ENCODE measurements around the gene LIMS1.
"Not testable (repeated sequence)": the region's sequence is repeated elsewhere in the genome, so short reads cannot be mapped to it uniquely, and the experiment has no call there.

The LIMS1 gene

DNA sequence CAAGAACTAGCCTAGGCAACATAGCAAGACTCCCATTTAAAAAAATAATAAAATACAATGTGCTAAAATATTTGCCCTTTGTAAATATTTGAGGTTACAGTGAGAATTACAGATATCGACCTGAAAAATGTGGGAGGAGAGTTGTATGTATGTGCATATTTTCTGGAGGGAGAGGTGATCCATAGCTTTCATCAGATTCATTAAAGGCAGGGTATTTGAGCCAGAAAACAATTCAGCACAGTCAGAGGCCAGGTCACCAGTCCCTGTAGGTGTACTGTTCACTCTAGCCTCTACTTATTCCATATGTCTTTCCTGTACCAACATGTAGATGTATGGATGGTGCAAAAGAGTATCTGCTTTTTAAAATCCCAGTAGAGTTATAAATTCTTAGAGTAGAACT, 136.0 kb downstream of the LIMS1 start:
- not testable (repeated sequence) for DNase-seq

DNA sequence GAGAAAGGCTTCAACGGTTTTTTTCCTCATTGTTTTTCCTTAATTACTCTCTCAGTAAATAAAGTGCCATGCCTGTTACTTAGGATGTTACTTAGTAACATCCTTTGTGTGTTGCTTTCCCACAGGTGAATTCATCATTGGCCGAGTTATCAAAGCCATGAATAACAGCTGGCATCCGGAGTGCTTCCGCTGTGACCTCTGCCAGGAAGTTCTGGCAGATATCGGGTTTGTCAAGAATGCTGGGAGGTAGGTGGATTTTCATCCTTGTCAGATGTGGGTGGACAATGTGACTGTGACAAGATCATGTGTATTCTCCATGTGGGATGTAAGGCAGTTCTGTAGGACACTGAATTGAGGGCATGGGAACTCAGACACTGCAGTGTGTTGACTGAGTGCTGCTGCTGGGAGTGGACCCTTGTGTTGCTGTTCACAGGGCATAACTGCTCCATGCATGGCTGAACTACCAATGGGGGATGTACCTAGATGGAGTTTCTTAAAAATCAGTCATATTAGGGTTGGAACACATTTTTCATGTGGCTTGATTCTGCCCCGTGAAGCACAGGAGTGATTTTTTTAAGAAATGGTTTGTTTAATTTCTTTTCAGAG, 138.0 kb downstream of the LIMS1 start:
- not testable (repeated sequence) for DNase-seq

- not testable (repeated sequence) for DNase-seq
These were observed 142.3 kb downstream of the LIMS1 start for GRCh38 chr2:108676522-108676921.

DNA sequence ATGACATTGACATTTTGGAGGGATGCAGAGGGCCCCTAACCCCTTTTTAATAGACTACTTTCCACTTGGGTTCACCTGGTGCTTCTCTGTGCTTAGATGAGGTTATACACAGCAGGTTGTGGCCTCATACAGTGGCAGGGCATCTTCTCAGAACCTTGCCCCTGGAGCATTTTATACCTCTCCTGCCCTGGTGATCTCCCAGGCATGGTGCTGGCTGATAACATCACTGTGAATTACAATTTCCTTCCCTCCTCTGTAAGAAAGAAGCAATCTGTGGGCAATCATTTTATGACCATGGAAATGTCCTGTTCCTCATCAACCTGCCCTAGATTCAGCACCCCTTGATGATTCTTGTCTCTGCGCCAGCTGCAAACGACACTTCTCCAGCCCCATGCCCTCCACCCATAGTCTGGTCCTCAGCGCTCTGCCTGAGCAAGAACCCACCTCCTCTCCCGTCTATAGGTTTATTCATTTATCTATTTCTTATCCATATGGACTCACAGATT, 143.0 kb downstream of the LIMS1 start:
- DNase-seq, result not testable (repeated sequence)

DNA sequence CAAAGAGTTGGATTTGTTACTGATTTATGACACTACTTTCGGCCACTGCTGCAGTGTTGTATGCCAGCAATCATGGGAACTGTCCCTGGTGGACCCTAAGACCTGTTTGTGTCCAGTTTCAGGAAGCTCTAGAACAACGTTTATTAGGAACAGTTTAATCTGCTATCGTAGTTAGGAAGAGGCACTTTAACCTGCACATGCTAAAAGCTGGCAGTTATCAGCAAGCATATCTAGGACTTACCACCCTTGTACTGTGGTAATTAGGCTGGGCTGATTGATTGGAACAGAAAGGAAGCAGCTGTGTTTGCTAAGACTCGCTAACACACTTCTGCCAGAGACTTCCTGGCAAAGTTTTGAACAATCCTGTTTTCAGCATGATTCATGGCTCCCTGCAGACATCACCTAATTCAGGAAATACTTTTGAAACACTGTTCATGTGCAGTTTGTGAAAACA, 144.0 kb downstream of the LIMS1 start:
- not testable (repeated sequence) for DNase-seq

DNA sequence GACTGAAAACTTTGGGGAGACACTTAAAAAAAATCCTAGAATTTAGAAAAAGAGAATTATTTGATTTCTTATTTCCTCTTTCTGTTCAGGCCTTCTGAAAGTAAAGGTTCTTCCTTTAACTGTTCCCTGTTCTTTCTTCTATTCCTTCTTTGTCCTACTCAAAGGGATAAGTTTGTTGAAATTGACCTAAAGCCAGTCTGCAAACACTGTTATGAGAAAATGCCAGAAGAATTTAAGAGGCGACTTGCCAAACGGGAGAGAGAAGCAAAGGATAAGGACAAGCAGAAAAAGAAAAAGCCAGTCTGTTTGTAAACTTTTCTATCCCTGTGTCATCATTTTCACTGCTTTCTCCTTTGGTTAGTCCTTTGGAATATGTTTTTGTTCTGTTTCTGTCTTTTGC, 146.5 kb downstream of the LIMS1 start:
- not testable (repeated sequence) for DNase-seq

DNA sequence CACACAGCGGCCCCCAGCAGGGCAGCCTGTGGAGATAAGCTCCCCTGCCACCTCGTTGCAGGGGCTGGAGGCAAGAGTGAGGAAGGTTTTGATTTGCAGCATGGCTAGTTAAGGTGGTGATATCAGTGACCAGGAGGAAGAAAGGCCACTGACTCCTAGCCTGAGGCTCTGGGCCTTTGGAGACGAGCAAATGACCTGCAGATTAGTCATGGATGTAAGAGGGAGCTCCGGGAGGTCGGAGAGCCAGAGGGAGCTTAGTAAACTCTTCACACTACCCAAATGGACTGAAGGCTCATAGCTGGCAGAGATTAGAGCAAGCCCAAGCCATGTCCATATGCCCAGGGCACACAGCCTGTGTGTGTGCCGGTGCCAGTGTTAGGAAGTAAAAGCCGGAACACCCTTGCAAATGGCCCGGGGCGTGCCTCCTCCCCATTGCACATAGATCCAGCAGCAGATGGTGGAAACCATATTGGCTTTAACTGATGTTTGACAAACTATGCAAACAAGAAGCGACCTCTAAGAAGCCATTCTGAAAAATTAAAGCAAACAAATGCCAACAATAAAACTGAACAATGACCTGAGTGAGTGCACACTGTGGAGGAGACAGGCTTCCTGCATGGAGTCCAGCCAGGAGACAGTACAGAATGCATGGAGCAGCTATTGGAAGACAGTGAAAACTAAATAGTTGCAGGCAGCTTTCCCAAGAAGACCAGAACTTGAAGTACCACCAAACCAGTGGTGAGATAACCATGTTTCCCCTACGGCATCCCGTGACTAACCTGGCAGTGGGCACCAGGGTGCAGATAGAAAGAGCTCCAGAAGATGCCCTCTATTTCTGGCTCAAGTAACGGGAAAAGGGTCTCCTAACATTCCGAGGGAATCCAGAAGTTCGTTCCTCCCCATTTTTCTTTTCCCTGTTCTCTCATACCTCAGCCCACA, 154.8 kb downstream of the LIMS1 start:
- peak; percentile 10 for DNase-seq

DNA sequence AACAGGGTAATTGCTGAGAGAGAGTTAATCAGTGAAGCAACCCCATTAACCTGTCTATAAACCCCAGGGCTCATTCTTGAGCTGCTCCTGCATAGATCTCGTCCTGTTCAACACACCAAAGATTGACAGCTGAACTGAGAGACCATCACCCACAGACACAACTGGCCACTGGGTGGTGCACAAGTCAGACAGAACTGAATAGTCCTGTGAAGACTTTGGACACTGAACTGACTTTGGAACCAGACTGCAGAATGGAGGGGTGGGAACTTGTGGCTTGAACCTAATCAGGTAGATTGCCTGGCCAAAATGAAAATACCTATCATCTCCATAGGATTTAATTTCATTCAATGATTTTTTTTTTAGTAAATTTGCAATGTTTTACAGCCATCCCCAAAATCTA, 155.7 kb downstream of the LIMS1 start:
- DNase-seq, result not testable (repeated sequence)

DNA sequence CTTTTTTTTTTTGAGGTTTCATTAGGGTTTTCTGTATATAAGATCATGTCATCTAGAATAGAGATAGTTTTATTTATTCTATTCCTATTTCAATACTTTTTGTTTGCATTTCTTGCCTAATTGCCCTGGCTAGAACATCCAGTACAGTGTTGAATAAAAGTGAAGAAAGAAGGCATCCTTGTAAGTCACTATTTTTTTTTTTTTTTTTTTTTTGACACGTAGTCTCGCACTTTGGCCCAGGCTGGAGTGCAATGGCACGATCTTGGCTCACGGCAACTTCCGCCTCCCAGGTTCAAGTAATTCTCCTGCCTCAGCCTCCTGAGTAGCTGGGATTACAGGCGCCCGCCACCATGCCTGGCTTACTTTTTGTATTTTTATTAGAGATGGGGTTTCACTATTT, 157.2 kb downstream of the LIMS1 start:
- no peak for DNase-seq

DNA sequence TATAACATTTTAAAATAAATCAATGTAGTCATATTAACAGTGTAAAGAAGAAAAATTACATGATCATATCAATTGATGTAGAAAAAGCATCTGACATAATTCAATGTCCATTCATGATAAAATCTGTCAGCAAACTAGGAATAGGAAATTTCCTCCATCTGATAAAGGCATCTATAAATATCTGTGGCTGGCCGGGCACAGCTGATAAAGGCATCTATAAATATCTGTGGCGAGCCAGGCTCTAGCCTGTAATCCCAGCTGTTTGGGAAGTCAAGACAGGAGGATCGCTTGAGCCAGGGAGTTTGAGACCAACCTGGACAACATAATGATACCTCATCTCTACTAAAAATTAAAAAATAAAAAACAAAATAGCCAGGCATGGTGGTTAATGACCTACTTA, 166.9 kb downstream of the LIMS1 start:
- DNase-seq, result no peak

DNA sequence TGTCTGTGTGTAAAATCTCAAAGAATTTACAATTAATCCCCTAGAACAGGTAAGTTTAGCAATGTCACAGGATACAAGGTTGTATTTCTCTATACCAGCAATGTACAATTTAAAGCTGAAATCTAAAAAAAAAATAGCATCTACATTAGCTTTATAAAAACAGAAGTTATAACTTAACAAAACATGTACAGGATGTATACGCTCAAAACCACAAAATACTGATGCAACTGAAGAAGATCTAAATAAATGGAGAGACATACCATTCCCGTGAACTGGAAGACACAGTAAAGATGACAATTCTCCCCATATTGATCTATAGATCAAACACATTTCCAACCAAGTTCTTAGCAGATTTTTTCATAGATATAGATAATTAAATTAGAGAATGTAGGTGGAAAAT, 167.5 kb downstream of the LIMS1 start:
- DNase-seq, result no peak

DNA sequence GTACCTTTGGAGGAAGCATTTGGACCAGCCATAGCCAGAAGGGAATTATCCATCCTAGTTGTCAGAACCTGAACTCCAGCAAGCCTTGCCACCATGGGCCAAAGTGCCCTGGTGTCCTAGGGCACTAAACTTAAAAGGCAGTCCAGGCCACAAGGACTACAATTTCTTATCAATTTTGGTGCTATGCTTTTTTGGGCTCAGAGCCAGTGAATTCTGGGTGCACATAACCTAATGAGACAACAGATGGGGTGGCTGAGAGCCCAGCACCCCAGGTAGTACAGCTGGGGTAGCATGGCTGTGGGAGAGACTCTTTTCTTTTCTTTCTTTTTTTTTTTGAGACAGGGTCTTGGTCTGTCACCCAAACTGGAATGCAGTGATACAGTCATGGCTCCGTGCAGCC, 170.6 kb downstream of the LIMS1 start:
- no peak for DNase-seq

GRCh38 chr2:108707300-108707699, 173.0 kb downstream of the LIMS1 start:
- no peak for DNase-seq

GRCh38 chr2:108716971-108717370, 182.7 kb downstream of the LIMS1 start:
- not testable (repeated sequence) for DNase-seq

GRCh38 chr2:108719149-108720044, 185.1 kb downstream of the LIMS1 start, which contains the start of gene RANBP2:
TSS of gene RANBP2 (plus strand) at chr2:108719482. CDS start at chr2:108719607, 125 bp downstream.
- DNase-seq, result peak; percentile 93

GRCh38 chr2:108726048-108726447, 191.8 kb downstream of the LIMS1 start:
- not testable (repeated sequence) for DNase-seq

- not testable (repeated sequence) for DNase-seq
These were observed 200.4 kb downstream of the LIMS1 start for GRCh38 chr2:108734656-108735055.

All from NCI-H1694 treated with DMSO at 0.1 percent for 48 hours (cell line).